ENCODE results near the gene HEPACAM2.

HEPACAM2 gene

GRCh38 chr7:93218997-93219827, 7.1 kb downstream of the HEPACAM2 start:
- H3K4me1 Mint-ChIP-seq = no peaks in the 10 kb centered on the region
- no peak overlapping the region for H3K4me3 Mint-ChIP-seq
- H3K9me3 Mint-ChIP-seq = no peaks in the 10 kb centered on the region

GRCh38 chr7:93212881-93213280, 13.4 kb downstream of the HEPACAM2 start:
- no peak for TF ChIP-seq CTCF (IDR thresholded peaks at IDR 0.05; ENCODE audit: unreplicated experiment in 3 of 3)
- Mint-ChIP-seq H3K4me3 (no peak overlapping the region), H3K9me3 (no peaks in the 10 kb centered on the region), H3K27ac (no peak overlapping the region), H3K36me3 (ENCODE audit: low read depth) (no peaks in the 10 kb centered on the region), H3K27me3 (ENCODE audit: low read depth) (peaks cover 47% of the 10 kb centered on the region), H3K4me1 (no peaks in the 10 kb centered on the region)

More at GRCh38 chr7:93218997-93219827, 7.1 kb downstream of the HEPACAM2 start:
- H3K27ac Mint-ChIP-seq = no peak overlapping the region
- H3K27me3 Mint-ChIP-seq (ENCODE audit: low read depth) = peaks cover 29% of the 10 kb centered on the region
- no peaks in the 10 kb centered on the region for H3K36me3 Mint-ChIP-seq (ENCODE audit: low read depth)
- TF ChIP-seq CTCF (IDR thresholded peaks at IDR 0.05; ENCODE audit: unreplicated experiment in 3 of 3) = no peak

- H3K27me3 Mint-ChIP-seq (ENCODE audit: low read depth) = peaks cover 45% of the 10 kb centered on the region
- no peak for TF ChIP-seq CTCF (IDR thresholded peaks at IDR 0.05; ENCODE audit: unreplicated experiment in 3 of 3)
- no peak overlapping the region for H3K27ac Mint-ChIP-seq
- H3K4me3 Mint-ChIP-seq = no peak overlapping the region
- no peaks in the 10 kb centered on the region for H3K36me3 Mint-ChIP-seq (ENCODE audit: low read depth)
- no peaks in the 10 kb centered on the region for H3K4me1 Mint-ChIP-seq
- no peaks in the 10 kb centered on the region for H3K9me3 Mint-ChIP-seq
Observed at GRCh38 chr7:93211228-93211818, 14.9 kb downstream of the HEPACAM2 start.

GRCh38 chr7:93205046-93205445, 21.2 kb downstream of the HEPACAM2 start:
- Mint-ChIP-seq H3K27me3 (ENCODE audit: low read depth) (peaks cover 21% of the 10 kb centered on the region), H3K9me3 (no peaks in the 10 kb centered on the region), H3K4me3 (no peak overlapping the region), H3K36me3 (ENCODE audit: low read depth) (no peaks in the 10 kb centered on the region), H3K4me1 (no peaks in the 10 kb centered on the region), H3K27ac (no peak overlapping the region)
- TF ChIP-seq CTCF (IDR thresholded peaks at IDR 0.05; ENCODE audit: unreplicated experiment in 3 of 3) = no peak

- peaks cover 17% of the 10 kb centered on the region for H3K27me3 Mint-ChIP-seq (ENCODE audit: low read depth)
- no peaks in the 10 kb centered on the region for H3K4me1 Mint-ChIP-seq
- H3K9me3 Mint-ChIP-seq = no peaks in the 10 kb centered on the region
- H3K36me3 Mint-ChIP-seq (ENCODE audit: low read depth) = no peaks in the 10 kb centered on the region
- no peak overlapping the region for H3K27ac Mint-ChIP-seq
- no peak overlapping the region for H3K4me3 Mint-ChIP-seq
- no peak for TF ChIP-seq CTCF (IDR thresholded peaks at IDR 0.05; ENCODE audit: unreplicated experiment in 3 of 3)
Observed at GRCh38 chr7:93203496-93203895, 22.8 kb downstream of the HEPACAM2 start.

All from nephron (organoid).